Heart left ventricle (tissue), 16 donors: ENCODE measurements around the gene SOX18. TPM values are rescaled to one million over a fixed set of nuclear protein-coding genes. Genes with fewer than 3 reads are reported as not detected.

Source experiments
- ATAC-seq, 4 donors: fragments of 200-7000 bp; cut with Tn5 transposase; one replicate each; pipeline ENCODE4 v1.9.1; 2020 to 2022; ENCODE audit warnings: moderate library complexity in 4 of 4, mild to moderate bottlenecking in 3 of 4, moderate number of reproducible peaks in 1 of 4
- DNase-seq, 5 donors: peaks; one replicate each; pipeline ENCODE4 v3.0.0-alpha.2; 2020
- H3K27ac ChIP-seq, 12 donors: fragments of 200-600 bp; sonication (generic) in 4 of 12; one replicate each; pipeline versions ENCODE4 v1.5.0 to v1.8.0; 2016 to 2022; ENCODE audit warnings: mild to moderate bottlenecking in 2 of 12
- H3K27me3 ChIP-seq, 9 donors: fragments of 200-600 bp; sonication (generic) in 2 of 9; one replicate each; pipeline versions ENCODE4 v1.5.1 to v1.8.0; 2016 to 2022; ENCODE audit warnings: mild to moderate bottlenecking in 3 of 9
- H3K36me3 ChIP-seq, 9 donors: fragments of 200-600 bp; sonication (generic) in 2 of 9; one replicate each; pipeline versions ENCODE4 v1.5.0 to v1.8.0; 2018 to 2022; ENCODE audit warnings: mild to moderate bottlenecking in 2 of 9
- H3K4me1 ChIP-seq, 12 donors: fragments of 200-600 bp; sonication (generic) in 4 of 12; one replicate each; pipeline versions ENCODE4 v1.5.0 to v1.8.0; 2016 to 2022; ENCODE audit warnings: mild to moderate bottlenecking in 3 of 12
- H3K4me3 ChIP-seq, 12 donors: fragments of 200-600 bp; sonication (generic) in 4 of 12; one replicate each; pipeline versions ENCODE4 v1.5.0 to v1.8.0; 2017 to 2022; ENCODE audit warnings: mild to moderate bottlenecking in 9 of 12, moderate library complexity in 4 of 12
- H3K9me3 ChIP-seq, 12 donors: fragments of 200-600 bp; sonication (generic) in 4 of 12; one replicate each; pipeline versions ENCODE4 v1.5.0 to v1.8.0; 2016 to 2022; ENCODE audit warnings: mild to moderate bottlenecking in 1 of 12
- CTCF ChIP-seq, 12 donors: fragments of 200-600 bp; sonication (generic) in 4 of 12; IDR thresholded peaks; one replicate each; pipeline versions ENCODE4 v1.5.0 to v1.8.0; 2018 to 2022; ENCODE audit warnings: antibody characterized with exemption in 12 of 12, mild to moderate bottlenecking in 5 of 12
- POLR2A ChIP-seq, 2 donors: fragments of 450-650 bp; IDR thresholded peaks; one replicate each; pipeline ENCODE4 v1.6.1; 2017; ENCODE audit warnings: antibody characterized with exemption in 2 of 2, mild to moderate bottlenecking in 2 of 2, moderate library complexity in 2 of 2
- WGBS, 4 donors: extraction: QIAGEN DNeasy Blood & Tissue Kit in 2 of 4; methylation state at CpG; one replicate each; pipeline versions ENCODE4 v1.1.5 to v1.1.7; 2013 to 2018; 5-methylcytosine and 5-hydroxymethylcytosine counted together
- intact Hi-C, 10 donors: fragments of 100-400 bp; cut with DNase I; formaldehyde crosslinking; loops; one replicate each; pipeline versions ENCODE4 v1.11.1 to v1.14.2; 2022
- polyA plus RNA-seq, 2 donors: library from polyadenylated mRNA; stranded (reverse); fragments of 200-250 nt; gene quantifications; one replicate each; pipeline ENCODE4 v1.2.3, GENCODE V29; 2013
- total RNA-seq, 9 donors: library from RNA; depleted of rRNA in 2 of 9; stranded (reverse); fragments of >200 nt in 2 of 9; fragmentation: NEBNext Ultra II Directional in 3 of 9; extraction: Animal tissue kit (Norgen Biotek cat#: 25700) in 3 of 9; gene quantifications; one replicate each; pipeline versions ENCODE4 v1.1.0 to v1.2.4, GENCODE V29; 2016 to 2023
- donor health status: ischemic (EF 13 %, LVEDD 7.1; RV severe dilation, severe dysfunction).
- donor health status: healthy with polysubstance abuse.
- donor health status: DM: no; HTN: yes; CAD: no.
- donor health status: DM: no; HTN: no; CAD: no.
- donor health status: ischemic (EF 25% LVEDD 6.9; RV normal size, moderate dysfunction).
- donor health status: ischemic (EF 25% LVEDD 5.7; RV mildly dilated, moderate dysfunction).
- donor health status: healthy.
- donor health status: DM: yes; HTN: yes; CAD: no.
- donor health status: ischemic (EF 35%, LVEDD 5.7; RV mildly dilated, moderate dysfunction).
- donor health status: nonischemic (EF 11% LVEDD 7.7; RV severe dilation, severe dysfunction).
- donor health status: DM: yes; HTN: yes; CAD: no.
- donor health status: PGD.
- donor health status: ischemic (EF 29% LVEDD 5.4; RV normal size, mild dysfunction).
- donor health status: nonischemic (EF 23%, LVEDD 6.1; RV moderate dilation, normal function).

The SOX18 gene
- total and polyA plus RNA-seq, 11 donors, result 23.5 to 75.9 (median 48.2) TPM

DNA sequence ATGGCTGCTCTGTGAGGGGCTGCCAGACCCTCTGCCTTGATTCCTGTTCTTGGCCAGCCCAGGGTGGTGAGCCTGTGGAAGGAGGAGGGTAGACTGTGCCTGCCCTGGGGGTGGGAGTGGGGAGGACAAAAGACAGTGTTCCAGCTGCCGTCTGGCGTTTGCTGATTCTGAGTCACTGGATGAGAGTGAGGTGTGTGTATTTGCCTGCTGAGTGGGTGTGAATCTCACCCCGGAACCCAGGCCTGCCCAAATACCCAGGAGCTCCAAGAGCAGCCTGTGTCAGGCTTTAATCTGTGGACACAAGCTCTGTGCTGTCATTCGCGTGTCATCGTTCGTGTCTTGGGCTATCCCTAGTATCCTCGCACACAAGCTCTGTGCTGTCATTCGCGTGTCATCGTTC, 37.4 kb upstream of the SOX18 start:
- WGBS, 4 donors, result 90 to 95% (median 94%) methylated on average over 9 to 11 of the region's 11 CpGs
- peaks cover 3 to 24% (median 18%) of the 10 kb centered on the region in 9 donors for H3K27me3 ChIP-seq

DNA sequence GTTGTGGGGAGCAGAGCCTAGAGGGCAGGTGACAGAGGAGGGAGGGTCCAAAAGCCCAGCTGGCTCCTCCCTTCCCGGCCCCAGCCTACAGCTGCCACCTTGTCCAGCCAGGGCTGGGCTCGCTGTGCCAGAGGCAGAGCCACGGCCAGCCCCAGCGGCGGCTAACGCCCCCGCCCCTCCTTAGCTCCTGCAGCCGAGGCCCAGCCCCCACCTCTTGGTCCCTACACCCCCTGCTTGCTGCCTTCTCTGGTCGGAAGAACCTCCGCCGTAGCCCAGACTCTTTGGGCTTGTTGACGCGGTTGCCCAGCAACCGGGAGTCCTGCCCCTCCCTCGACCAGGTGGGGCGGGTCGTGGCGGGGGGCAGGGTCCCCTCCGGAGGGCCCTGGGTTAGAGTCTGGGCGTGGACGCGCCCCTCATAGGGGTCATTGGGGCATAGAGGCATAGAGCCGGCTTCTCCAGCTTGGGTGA, 35.3 kb upstream of the SOX18 start:
- Histone ChIP-seq H3K27me3 (peaks cover 3 to 24% (median 18%) of the 10 kb centered on the region in 9 donors), H3K9me3 (no peaks in the 10 kb centered on the region), H3K4me3 (no peak overlapping the region), H3K36me3 (no peaks in the 10 kb centered on the region), H3K27ac (no peak overlapping the region), H3K4me1 (peaks cover 0 to 35% (median 14%) of the 10 kb centered on the region in 12 donors)
- no peak for TF ChIP-seq CTCF (IDR thresholded peaks at IDR 0.05)
- TF ChIP-seq POLR2A (IDR thresholded peaks at IDR 0.05), result no peak
- intact Hi-C loops, result loop anchor here in 3 of 10 donors (5.0 kb wide), 2 partner anchors 38 to 173 kb away; partner anchors contain the start of gene PCMTD2 (in 1 of the 3)
- ATAC-seq (no peak), DNase-seq (no peak)
- 9 to 12% (median 12%) methylated on average over 18 to 23 of the region's 23 CpGs; no CpG with 5 or more reads in 1 of the 4 donors for WGBS, 4 donors

More for the DNA sequence above, 37.4 kb upstream of the SOX18 start:
- H3K36me3 ChIP-seq, result no peaks in the 10 kb centered on the region
- no peak for DNase-seq
- intact Hi-C loops, result loop anchor here in 1 of 10 donors (5.0 kb wide), 1 partner anchor 36 kb away; no protein-coding TSS in a partner anchor
- TF ChIP-seq POLR2A (IDR thresholded peaks at IDR 0.05) (no peak), CTCF (IDR thresholded peaks at IDR 0.05) (no peak)
- peaks cover 0 to 26% (median 12%) of the 10 kb centered on the region in 12 donors for H3K4me1 ChIP-seq
- no peak for ATAC-seq
- H3K27ac ChIP-seq, result no peak overlapping the region
- H3K9me3 ChIP-seq, result no peaks in the 10 kb centered on the region
- H3K4me3 ChIP-seq, result no peak overlapping the region

DNA sequence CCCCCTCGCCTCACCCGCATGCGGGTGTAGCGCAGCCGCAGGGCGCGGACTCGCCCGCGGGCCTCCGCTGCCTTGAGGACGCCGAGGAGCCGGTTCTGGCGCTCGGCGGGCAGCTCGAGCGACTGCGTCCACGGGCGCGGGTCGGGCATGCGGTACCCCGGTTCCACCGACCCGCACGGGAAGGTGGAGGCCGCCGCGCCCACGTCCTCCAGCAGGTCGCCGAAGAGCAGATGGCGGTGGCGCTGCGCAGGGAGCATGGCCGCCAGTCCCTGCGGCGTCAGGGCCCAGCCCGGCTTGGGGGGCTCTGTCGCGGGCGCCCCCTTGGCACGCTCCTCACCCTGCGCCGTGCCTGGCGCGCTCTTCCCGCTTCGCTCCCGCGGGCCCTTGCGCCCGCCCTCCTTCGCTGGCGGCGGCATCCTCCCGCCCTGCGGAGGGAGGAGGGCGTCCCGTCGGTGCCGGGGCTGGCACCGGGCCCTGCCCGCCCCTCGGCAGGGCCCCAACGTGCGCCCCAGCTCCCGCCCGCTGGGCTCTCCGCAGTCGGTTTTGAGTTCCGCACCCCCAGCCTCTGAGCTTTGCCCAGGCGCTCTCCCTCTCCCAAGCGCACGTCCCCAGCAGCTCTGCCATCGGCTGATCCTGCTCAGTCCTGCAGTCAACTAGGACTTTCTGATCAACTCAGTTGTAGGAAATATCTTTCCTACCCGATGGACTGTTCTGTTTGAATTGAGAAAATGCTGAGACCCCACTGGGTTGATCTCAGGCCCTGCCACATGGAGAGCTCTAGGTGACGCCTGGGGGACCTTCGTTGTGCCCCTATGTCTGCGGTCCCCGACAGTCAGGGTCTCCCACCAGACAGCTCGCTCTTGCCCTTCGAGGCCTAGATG, 34.6 kb upstream of the SOX18 start, which contains the start of gene LKAAEAR1:
Gene LKAAEAR1 (minus strand): TSS at position 595 of the 881 bp plus-strand sequence. CDS start 179 bp downstream, at position 416.
- WGBS, 4 donors, result 2 to 6% (median 3%) methylated on average over 32 to 86 of the region's 86 CpGs
- TF ChIP-seq CTCF (IDR thresholded peaks at IDR 0.05), result no peak
- no peak for TF ChIP-seq POLR2A (IDR thresholded peaks at IDR 0.05)
- intact Hi-C loops, result loop anchor here in 7 of 10 donors (1.0 to 5.0 kb wide), 5 partner anchors 36 to 173 kb away; partner anchors contain the start of gene PCMTD2 (in 1 of the 7)

More for the DNA sequence above, 34.6 kb upstream of the SOX18 start, which contains the start of gene LKAAEAR1:
- Histone ChIP-seq H3K9me3 (no peaks in the 10 kb centered on the region), H3K27ac (peak within 1 kb of the TSS in 1 of 12 donors; percentile 28), H3K27me3 (peaks cover 3 to 24% (median 18%) of the 10 kb centered on the region in 9 donors), H3K36me3 (no peaks in the 10 kb centered on the region), H3K4me1 (peaks cover 2 to 39% (median 17%) of the 10 kb centered on the region in 12 donors), H3K4me3 (peak within 1 kb of the TSS; percentile 26 to 68 (median 59))
- DNase-seq, result no peak
- no peak for ATAC-seq
